Measurements from ENCODE around the gene FAM3A.

The FAM3A gene

GRCh38 chrX:154485150-154486051 lies 30.6 kb downstream of the FAM3A start:
- Histone ChIP-seq H3K79me2 (ENCODE audit: insufficient read depth, low read length) (no peaks in the 10 kb centered on the region), H3K27ac (ENCODE audit: low read depth, low read length, poor library complexity, severe bottlenecking) (peak overlapping the region; percentile 47)

DNA sequence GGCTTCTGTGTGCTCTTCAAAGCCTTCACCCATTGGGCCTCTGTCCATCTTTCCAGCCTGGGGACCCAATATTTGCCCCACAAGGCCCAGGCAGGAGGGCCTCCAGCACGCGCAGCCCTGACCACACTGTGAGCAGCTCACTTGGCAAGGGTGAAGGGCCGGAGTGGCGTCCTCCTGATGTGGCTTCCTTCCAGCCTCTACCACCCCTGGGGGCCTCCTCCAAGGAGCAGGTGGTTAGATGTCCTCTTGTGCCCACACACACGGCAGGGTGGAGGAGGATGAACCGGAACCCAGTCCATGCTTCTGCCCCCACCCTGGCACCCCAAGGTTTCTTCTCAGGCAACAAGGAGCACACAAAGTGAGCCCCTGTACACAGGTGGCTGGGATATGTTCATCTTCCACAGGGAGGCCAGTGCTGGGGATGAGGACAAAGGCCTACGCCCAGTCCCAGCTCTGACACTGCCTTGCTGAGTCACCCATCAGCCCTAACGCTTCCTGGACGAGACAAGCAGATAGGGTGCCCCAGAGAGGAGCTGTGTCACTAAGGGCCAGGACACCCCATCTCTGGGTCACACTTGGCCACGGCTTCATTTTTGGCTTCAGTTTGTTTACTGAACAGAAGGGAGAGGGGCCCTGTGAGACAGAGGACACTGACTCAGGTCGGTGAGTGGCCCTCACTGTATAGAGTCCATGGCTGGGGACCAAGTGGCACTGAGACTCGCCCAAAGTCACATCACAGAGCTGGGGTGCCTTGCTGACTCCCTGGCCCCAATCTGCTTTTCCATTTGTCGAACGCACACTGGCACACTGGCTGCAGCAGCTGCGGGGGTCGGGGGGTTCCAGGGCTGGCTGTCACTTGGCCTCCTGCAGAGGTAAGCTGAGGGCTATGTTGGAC lies 31.5 kb downstream of the FAM3A start:
- no peaks in the 10 kb centered on the region for H3K79me2 ChIP-seq (ENCODE audit: insufficient read depth, low read length)
- H3K4me3 ChIP-seq (ENCODE audit: low read depth, low read length, poor library complexity, severe bottlenecking), result peak overlapping the region; percentile 72
- no peaks in the 10 kb centered on the region for H3K9me3 ChIP-seq (ENCODE audit: low read length)
- TF ChIP-seq, protein P1, sequence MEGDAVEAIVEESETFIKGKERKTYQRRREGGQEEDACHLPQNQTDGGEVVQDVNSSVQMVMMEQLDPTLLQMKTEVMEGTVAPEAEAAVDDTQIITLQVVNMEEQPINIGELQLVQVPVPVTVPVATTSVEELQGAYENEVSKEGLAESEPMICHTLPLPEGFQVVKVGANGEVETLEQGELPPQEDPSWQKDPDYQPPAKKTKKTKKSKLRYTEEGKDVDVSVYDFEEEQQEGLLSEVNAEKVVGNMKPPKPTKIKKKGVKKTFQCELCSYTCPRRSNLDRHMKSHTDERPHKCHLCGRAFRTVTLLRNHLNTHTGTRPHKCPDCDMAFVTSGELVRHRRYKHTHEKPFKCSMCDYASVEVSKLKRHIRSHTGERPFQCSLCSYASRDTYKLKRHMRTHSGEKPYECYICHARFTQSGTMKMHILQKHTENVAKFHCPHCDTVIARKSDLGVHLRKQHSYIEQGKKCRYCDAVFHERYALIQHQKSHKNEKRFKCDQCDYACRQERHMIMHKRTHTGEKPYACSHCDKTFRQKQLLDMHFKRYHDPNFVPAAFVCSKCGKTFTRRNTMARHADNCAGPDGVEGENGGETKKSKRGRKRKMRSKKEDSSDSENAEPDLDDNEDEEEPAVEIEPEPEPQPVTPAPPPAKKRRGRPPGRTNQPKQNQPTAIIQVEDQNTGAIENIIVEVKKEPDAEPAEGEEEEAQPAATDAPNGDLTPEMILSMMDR (IDR thresholded peaks at IDR 0.05; ENCODE audit: low read length), result no peak
- no peak for TF ChIP-seq EZH2 (IDR thresholded peaks at IDR 0.05; ENCODE audit: borderline replicate concordance, low read length)
- peaks cover 61% of the 10 kb centered on the region for H3K4me1 ChIP-seq (ENCODE audit: insufficient read depth, low read length, severe bottlenecking)
- H3K9me2 ChIP-seq (ENCODE audit: low read depth, low read length), result no peaks in the 10 kb centered on the region
- no peaks in the 10 kb centered on the region for H4K20me1 ChIP-seq (ENCODE audit: insufficient read depth, low read length)
- no peaks in the 10 kb centered on the region for H3K27me3 ChIP-seq (ENCODE audit: insufficient read depth, low read length)
- H3K4me2 ChIP-seq (ENCODE audit: low read length), result peak overlapping the region; percentile 79
- H2AFZ ChIP-seq (ENCODE audit: low read length), result no peak overlapping the region
- peaks cover 23% of the 10 kb centered on the region for H3K36me3 ChIP-seq (ENCODE audit: insufficient read depth, low read length)
- no peaks in the 10 kb centered on the region for H3F3A ChIP-seq (ENCODE audit: insufficient read depth, low read length)
- H3K27ac ChIP-seq (ENCODE audit: low read depth, low read length, poor library complexity, severe bottlenecking), result peak overlapping the region; percentile 47
- H3K9ac ChIP-seq (ENCODE audit: low read length), result peak overlapping the region; percentile 84; the same call in 1 of the 2 replicates

More at GRCh38 chrX:154485150-154486051, 30.6 kb downstream of the FAM3A start:
- H3K36me3 ChIP-seq (ENCODE audit: insufficient read depth, low read length), result peaks cover 23% of the 10 kb centered on the region
- H3K9me3 ChIP-seq (ENCODE audit: low read length), result no peaks in the 10 kb centered on the region
- TF ChIP-seq EZH2 (IDR thresholded peaks at IDR 0.05; ENCODE audit: borderline replicate concordance, low read length), result no peak
- TF ChIP-seq, protein P1 (IDR thresholded peaks at IDR 0.05; ENCODE audit: low read length), result no peak
- H3K9me2 ChIP-seq (ENCODE audit: low read depth, low read length), result no peaks in the 10 kb centered on the region
- H3K27me3 ChIP-seq (ENCODE audit: insufficient read depth, low read length), result no peaks in the 10 kb centered on the region
- no peaks in the 10 kb centered on the region for H3F3A ChIP-seq (ENCODE audit: insufficient read depth, low read length)
- no peak overlapping the region for H2AFZ ChIP-seq (ENCODE audit: low read length)
- peak overlapping the region; percentile 84 for H3K9ac ChIP-seq (ENCODE audit: low read length)
- H3K4me1 ChIP-seq (ENCODE audit: insufficient read depth, low read length, severe bottlenecking), result peaks cover 59% of the 10 kb centered on the region
- H3K4me2 ChIP-seq (ENCODE audit: low read length), result peak overlapping the region; percentile 79
- peak overlapping the region; percentile 72 for H3K4me3 ChIP-seq (ENCODE audit: low read depth, low read length, poor library complexity, severe bottlenecking)
- H4K20me1 ChIP-seq (ENCODE audit: insufficient read depth, low read length), result no peaks in the 10 kb centered on the region

GRCh38 chrX:154483325-154483724 lies 32.7 kb downstream of the FAM3A start:
- H3K27me3 ChIP-seq (ENCODE audit: insufficient read depth, low read length), result no peaks in the 10 kb centered on the region
- TF ChIP-seq EZH2 (IDR thresholded peaks at IDR 0.05; ENCODE audit: borderline replicate concordance, low read length), result no peak
- TF ChIP-seq, protein P1 (IDR thresholded peaks at IDR 0.05; ENCODE audit: low read length), result no peak
- H3K9me3 ChIP-seq (ENCODE audit: low read length), result no peaks in the 10 kb centered on the region
- no peak overlapping the region for H3K9ac ChIP-seq (ENCODE audit: low read length)
- no peaks in the 10 kb centered on the region for H3K9me2 ChIP-seq (ENCODE audit: low read depth, low read length)
- no peak overlapping the region for H3K4me2 ChIP-seq (ENCODE audit: low read length)
- no peaks in the 10 kb centered on the region for H3K79me2 ChIP-seq (ENCODE audit: insufficient read depth, low read length)
- peaks cover 23% of the 10 kb centered on the region for H3K36me3 ChIP-seq (ENCODE audit: insufficient read depth, low read length)
- H2AFZ ChIP-seq (ENCODE audit: low read length), result no peak overlapping the region
- no peaks in the 10 kb centered on the region for H4K20me1 ChIP-seq (ENCODE audit: insufficient read depth, low read length)
- no peak overlapping the region for H3K27ac ChIP-seq (ENCODE audit: low read depth, low read length, poor library complexity, severe bottlenecking)
- H3K4me1 ChIP-seq (ENCODE audit: insufficient read depth, low read length, severe bottlenecking), result peaks cover 56% of the 10 kb centered on the region
- no peak overlapping the region for H3K4me3 ChIP-seq (ENCODE audit: low read depth, low read length, poor library complexity, severe bottlenecking)
- H3F3A ChIP-seq (ENCODE audit: insufficient read depth, low read length), result no peaks in the 10 kb centered on the region

Measured in OCI-LY1 (cell line).